Measurements from ENCODE around the gene SERPINB1.
A peak's percentile ranks its signal among the peaks of the same experiment; 100 is the strongest.

The SERPINB1 gene

GRCh38 chr6:2790588-2791449 lies 50.8 kb downstream of the SERPINB1 start:
- peak; percentile 60 for DNase-seq

DNA sequence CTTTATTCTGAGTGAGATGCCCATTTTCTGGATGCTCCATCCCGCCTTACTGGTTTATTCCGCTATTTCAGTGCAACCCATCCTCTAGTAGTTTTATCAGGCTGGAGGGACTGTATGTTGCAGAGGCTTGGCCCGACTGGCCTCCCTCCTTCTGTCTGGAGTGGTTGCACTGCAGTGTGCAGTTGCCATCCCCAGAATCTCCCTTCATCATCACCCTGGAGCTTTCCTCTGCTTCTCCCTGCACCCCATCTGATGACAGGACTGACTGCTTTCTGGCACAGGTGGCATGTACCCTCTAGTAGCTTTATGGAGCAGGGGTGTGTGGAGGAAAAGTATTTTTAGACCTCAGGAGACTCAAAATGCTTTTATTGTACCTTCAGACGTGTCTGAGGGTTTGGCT lies 55.4 kb downstream of the SERPINB1 start:
- no peak for DNase-seq

GRCh38 chr6:2784930-2785329 lies 56.7 kb downstream of the SERPINB1 start:
- DNase-seq, result no peak

GRCh38 chr6:2784061-2784460 lies 57.6 kb downstream of the SERPINB1 start:
- DNase-seq, result no peak

DNA sequence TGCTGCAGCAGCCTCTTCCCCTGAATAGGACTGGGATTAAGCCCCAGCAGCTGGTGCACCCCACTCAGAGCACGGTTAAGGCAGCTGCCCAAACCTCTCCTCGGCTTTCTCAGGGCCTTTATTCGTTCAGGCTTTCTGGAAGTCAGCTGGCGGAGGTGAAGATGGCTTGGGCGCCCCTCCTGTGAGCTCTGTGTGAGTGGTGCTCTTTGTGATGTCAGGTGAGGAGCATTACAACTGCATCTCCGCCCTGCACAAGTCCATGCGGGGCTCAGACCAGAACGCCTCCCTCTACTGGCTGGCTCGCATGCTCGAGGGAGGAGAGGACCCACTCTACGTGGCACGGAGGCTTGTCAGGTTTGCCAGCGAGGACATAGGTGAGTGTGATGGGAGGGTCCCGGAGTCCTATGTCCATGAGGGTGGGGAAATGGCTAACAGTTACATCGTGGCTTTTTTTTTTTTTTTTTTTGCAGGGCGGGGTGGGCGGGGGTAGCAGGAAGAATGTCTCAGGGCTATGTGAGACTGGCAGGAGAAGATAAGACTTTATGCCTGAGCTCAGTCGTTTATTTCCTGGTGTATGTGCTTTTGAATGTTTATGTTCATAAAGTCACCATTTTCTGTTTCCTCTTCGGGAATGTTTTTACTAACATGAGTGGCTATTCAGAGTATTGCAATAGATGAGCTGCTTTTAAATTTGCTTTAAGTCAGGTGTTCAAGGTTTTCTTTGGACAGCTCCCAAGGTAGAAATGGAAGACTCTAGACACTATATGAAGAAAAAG lies 58.3 kb downstream of the SERPINB1 start:
- DNase-seq, result no peak

DNA sequence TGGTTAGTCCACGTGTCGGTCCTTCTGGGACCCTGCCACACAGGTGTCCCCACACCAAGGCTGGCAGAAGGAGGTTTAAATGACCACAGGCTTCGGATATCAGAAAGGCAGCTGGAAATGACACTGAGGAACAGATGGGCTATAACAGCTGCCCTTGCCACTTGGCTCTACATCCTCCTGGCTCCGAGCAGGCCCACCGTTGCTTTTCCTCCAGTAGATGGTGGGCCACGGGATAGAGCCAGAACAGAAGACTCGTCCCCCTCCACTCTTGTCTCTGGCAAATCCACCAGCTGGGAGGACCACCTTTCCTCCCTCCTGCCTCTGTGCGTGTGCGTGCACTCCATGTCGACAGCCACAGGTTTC lies 58.9 kb downstream of the SERPINB1 start:
- DNase-seq, result no peak

DNA sequence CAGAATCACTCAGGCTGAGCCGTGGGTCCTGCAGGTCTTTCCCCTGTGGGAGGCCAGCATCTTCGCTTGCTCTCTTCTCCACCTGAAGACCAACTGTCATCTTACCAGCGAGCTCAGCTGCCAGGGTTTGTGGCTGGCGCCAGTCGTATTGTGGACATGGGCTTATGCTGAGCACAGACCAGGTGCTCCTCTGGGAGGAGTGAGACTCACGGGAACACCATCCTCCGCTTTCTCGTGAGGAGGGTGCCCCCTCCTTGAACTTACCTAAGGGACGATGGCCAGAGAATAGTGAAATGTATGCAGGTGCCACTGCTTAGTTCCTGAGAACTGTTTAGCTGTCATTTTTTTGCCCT lies 59.3 kb downstream of the SERPINB1 start:
- no peak for DNase-seq
